Adrenal gland (tissue), 5 donors: ENCODE measurements around the gene REC8.

Experiments used
- CTCF ChIP-seq, 6 experiments: fragments of 450-650 bp in 4 of 6; fragments of 200-600 bp in 2 of 6; sonication (generic) in 1 of 6; IDR thresholded peaks; 1 replicate in 5 of 6; 2 replicates in 1 of 6; pipeline versions ENCODE4 v1.5.1 to v1.8.0; 2016 to 2021; ENCODE audit warnings: antibody characterized with exemption in 6 of 6, mild to moderate bottlenecking in 2 of 6, moderate library complexity in 1 of 6
- POLR2A ChIP-seq, 2 donors: fragments of 450-650 bp; IDR thresholded peaks; one replicate each; pipeline ENCODE4 v1.6.1; 2017; ENCODE audit warnings: antibody characterized with exemption in 2 of 2, mild to moderate bottlenecking in 2 of 2, moderate library complexity in 1 of 2
- donor health status: DM: no; HTN: no; CAD: no.

DNA sequence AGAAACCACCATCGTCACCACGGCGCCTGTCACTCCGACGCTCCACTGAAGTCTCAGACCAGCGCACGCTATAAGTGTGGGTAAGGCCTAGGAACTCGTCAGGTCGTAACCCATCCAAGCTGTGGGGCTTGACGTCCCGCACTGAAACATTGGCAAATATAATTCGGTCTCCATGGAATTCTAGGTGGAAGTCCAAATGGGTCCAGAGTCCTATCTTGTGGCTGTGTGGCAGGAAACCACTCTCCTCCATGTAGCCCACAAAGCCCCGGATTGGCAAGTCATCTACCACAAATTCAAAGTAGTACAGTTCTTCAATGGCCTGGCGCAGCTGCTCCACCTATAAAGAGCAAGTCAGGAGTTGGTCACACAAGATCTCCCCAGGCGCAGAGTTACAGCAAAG, 21.1 kb downstream of the REC8 start:
- TF ChIP-seq CTCF (IDR thresholded peaks at IDR 0.05) (no peak), POLR2A (IDR thresholded peaks at IDR 0.05) (no peak)
